ENCODE measurements around the gene ACSF3.

ACSF3 gene

DNA sequence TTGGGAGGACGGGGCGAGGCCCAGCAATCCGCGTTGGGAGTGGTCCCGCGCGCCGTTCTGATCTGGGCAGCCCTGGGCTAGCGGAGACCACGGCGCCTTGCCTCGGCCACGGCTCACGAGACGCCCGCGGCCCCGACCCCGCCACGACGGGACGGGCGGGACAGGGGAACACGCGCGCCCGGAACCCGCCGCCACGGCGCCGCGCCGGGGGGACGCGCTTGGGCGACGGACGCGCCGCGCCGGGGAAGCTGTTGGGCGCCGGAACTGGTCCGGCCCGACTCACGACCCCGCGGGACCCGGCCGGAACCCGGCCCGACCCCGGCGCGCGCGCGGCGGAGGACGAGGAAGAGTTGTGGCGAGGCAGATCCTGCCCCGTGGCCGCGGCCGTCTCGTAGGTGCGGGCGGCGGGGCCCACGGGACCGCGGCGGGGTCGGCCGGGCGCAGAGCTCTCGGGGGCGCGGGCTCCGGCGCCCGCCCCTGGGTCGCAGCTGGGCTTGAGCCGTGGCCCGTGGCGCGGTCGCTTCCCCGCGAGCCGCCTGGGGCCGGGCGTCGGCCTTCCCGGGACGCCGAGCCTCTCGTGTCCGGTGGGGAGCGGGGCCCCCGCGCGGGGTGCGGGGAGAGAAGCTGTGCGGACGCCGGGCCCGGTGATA lies at the start of gene ACSF3:
Gene ACSF3, plus strand, starts transcription at position 251 of the 650 bp plus-strand sequence. CDS start 6,830 bp downstream, outside the sequence.
- peaks cover 0 to 1% (median under 1%) of the 10 kb centered on the region in 3 donors for H3K36me3 ChIP-seq
- H3K27me3 ChIP-seq, result peaks cover 0 to 21% of the 10 kb centered on the region in 2 donors
- H3K9me3 ChIP-seq, result no peaks in the 10 kb centered on the region
- H3K27ac ChIP-seq, result peak within 1 kb of the TSS; percentile 67 to 78
- TF ChIP-seq, protein P1, sequence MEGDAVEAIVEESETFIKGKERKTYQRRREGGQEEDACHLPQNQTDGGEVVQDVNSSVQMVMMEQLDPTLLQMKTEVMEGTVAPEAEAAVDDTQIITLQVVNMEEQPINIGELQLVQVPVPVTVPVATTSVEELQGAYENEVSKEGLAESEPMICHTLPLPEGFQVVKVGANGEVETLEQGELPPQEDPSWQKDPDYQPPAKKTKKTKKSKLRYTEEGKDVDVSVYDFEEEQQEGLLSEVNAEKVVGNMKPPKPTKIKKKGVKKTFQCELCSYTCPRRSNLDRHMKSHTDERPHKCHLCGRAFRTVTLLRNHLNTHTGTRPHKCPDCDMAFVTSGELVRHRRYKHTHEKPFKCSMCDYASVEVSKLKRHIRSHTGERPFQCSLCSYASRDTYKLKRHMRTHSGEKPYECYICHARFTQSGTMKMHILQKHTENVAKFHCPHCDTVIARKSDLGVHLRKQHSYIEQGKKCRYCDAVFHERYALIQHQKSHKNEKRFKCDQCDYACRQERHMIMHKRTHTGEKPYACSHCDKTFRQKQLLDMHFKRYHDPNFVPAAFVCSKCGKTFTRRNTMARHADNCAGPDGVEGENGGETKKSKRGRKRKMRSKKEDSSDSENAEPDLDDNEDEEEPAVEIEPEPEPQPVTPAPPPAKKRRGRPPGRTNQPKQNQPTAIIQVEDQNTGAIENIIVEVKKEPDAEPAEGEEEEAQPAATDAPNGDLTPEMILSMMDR (IDR thresholded peaks at IDR 0.05), result no peak
- H3K4me1 ChIP-seq, result peaks cover 4 to 41% (median 18%) of the 10 kb centered on the region in 4 donors
- intact Hi-C loops (cut with DNase I; ENCODE audit: low total_unique reads), result no loop called here
- peak within 1 kb of the TSS; percentile 81 to 82 for H3K4me3 ChIP-seq
- peak; percentile 52 to 78 for DNase-seq

DNA sequence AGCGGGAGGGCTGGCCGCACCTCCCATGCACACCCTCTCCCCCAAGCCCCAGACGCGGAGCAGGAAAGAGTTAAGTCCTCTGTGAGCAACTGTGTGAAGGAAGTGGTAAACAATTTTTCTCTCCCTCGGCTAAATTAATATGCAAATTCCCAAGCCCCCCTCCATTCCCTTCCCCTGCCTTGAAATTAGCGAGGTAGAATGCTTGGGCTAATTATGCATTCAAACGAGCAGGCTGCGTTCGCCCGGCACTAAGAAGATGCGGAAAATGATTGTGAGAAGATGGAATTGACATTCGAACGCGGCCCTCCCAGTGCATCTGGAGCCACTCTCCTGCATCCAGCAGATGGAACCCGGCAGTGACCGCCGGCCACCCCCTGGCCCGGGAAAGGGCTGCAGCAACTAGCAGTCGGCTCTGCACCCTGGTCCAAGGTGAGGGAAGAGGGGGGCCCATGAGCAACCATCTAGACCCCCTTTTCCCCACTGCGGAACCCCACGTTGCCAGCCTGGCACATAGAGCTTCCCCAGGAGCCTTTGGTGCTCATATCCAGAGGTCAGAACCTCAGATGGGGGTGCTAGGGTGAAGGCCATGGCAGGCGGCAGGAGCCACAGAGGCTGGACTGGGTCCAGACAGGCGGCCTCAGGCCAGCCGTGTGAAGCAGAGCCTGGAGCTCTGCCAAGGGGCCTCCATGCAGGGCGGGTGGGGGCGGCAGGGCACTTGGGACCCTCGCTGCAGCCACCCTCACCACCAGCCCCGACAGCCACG lies 49.1 kb upstream of the ACSF3 start:
- intact Hi-C loops (cut with DNase I; ENCODE audit: low total_unique reads), result no loop called here
- no peaks in the 10 kb centered on the region for H3K36me3 ChIP-seq
- no peaks in the 10 kb centered on the region for H3K9me3 ChIP-seq
- no peak overlapping the region for H3K4me3 ChIP-seq
- H3K27me3 ChIP-seq, result peaks cover 0 to 88% of the 10 kb centered on the region in 2 donors
- peaks cover 0 to 4% (median 0%) of the 10 kb centered on the region in 4 donors for H3K4me1 ChIP-seq
- TF ChIP-seq, protein P1 (IDR thresholded peaks at IDR 0.05), result no peak
- H3K27ac ChIP-seq, result no peak overlapping the region
- DNase-seq, result no peak

DNA sequence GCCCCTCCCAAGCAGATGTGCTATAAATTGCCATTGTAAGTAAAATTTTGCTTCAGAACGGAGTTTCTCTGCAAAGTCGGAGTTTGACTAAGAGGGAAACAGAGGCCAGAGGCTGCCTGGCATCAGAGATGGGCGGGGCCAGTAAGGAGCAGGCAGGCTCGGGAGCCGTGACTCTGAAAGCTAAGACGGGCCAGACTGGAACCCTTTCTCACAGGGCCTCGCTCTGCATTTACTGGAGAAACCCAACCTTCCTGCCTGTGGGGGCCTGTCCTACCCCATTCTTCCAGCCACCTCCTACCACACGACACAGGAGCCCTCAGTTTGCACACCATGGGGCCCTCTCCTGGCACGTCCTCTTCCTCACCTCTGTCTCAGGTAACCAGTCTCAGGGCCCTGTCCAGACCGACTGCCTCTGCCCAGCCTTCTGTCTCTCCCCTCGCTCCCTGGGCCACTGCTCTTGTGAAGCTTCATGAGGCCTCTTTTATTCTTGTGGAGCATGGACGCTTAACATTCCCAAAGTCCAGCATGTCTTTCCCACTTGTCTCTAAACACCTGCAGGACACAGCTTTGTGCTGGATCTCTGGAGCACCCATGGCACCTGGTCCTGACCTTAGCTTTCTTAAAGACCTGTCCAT lies 48.4 kb upstream of the ACSF3 start:
- no peaks in the 10 kb centered on the region for H3K36me3 ChIP-seq
- DNase-seq, result no peak
- H3K27ac ChIP-seq, result no peak overlapping the region
- H3K9me3 ChIP-seq, result no peaks in the 10 kb centered on the region
- intact Hi-C loops (cut with DNase I; ENCODE audit: low total_unique reads), result no loop called here
- TF ChIP-seq, protein P1 (IDR thresholded peaks at IDR 0.05), result no peak
- peaks cover 0 to 10% (median 0%) of the 10 kb centered on the region in 4 donors for H3K4me1 ChIP-seq
- no peak overlapping the region for H3K4me3 ChIP-seq
- peaks cover 0 to 88% of the 10 kb centered on the region in 2 donors for H3K27me3 ChIP-seq

DNA sequence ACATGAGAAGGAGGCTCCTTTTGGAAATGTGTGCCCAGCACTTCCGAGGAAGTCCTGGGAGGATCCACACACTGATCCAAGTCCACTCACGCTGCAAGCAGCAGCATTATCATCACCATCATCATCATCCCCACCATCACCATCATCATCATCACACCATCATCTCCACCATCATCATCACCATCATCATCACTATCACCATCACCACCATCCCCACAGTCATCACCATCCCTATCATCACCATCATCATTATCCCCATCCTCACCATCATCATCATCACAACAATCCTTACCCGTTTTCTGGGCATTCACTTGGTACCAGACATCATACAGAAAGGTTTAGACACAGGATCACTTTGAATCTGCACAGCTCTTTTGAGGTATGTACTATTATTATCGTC lies 47.8 kb upstream of the ACSF3 start:
- no peak overlapping the region for H3K27ac ChIP-seq
- TF ChIP-seq, protein P1 (IDR thresholded peaks at IDR 0.05), result no peak
- no peak overlapping the region for H3K4me3 ChIP-seq
- H3K36me3 ChIP-seq, result no peaks in the 10 kb centered on the region
- H3K4me1 ChIP-seq, result peaks cover 0 to 10% (median 0%) of the 10 kb centered on the region in 4 donors
- intact Hi-C loops (cut with DNase I; ENCODE audit: low total_unique reads), result no loop called here
- no peaks in the 10 kb centered on the region for H3K9me3 ChIP-seq
- peaks cover 0 to 88% of the 10 kb centered on the region in 2 donors for H3K27me3 ChIP-seq
- DNase-seq, result no peak

DNA sequence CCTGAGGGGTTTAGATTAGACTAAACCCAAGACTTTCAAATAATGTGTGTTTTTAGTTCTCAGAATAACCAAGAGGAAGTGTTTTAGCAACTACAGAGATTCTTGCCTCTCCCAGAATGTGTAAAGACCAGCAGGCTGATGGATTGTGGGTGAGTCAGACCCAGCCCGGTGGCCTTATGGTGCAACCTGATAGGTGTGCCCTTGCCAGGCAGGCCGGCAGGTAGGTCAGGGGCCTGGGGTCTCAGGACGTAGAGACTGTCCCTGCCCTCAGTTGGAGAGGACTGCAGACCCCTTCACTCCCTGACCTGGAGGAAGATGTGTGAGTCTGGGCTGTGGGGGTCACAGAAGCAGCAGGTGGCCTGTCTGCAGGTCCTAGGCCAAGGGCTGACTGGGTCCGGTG lies 47.2 kb upstream of the ACSF3 start:
- Histone ChIP-seq H3K36me3 (no peaks in the 10 kb centered on the region), H3K27me3 (peaks cover 0 to 88% of the 10 kb centered on the region in 2 donors), H3K27ac (no peak overlapping the region), H3K4me3 (no peak overlapping the region), H3K9me3 (no peaks in the 10 kb centered on the region), H3K4me1 (peaks cover 0 to 10% (median 0%) of the 10 kb centered on the region in 4 donors)
- intact Hi-C loops (cut with DNase I; ENCODE audit: low total_unique reads), result no loop called here
- TF ChIP-seq, protein P1 (IDR thresholded peaks at IDR 0.05), result no peak
- DNase-seq, result no peak

Data from tibial artery (tissue), 4 donors.